Mesodermal cell (in vitro differentiated cells): ENCODE data around the gene LEMD2.

Source experiments
- H3K27ac ChIP-seq: 2 replicates; pipeline ENCODE4 v1.7.0; 2013; ENCODE audit warnings: mild to moderate bottlenecking, low read depth, low read length, moderate library complexity; ENCODE audit not compliant: severe bottlenecking
- H3K36me3 ChIP-seq: 2 replicates; pipeline ENCODE4 v1.7.1; 2013; ENCODE audit warnings: mild to moderate bottlenecking, low read length, moderate library complexity; ENCODE audit not compliant: control insufficient read depth, insufficient read depth
- H3K4me1 ChIP-seq: one replicate; pipeline ENCODE4 v1.7.1; 2013; ENCODE audit warnings: mild to moderate bottlenecking, low read length; ENCODE audit not compliant: insufficient read depth, control insufficient read depth, poor library complexity, severe bottlenecking
- H3K4me3 ChIP-seq: 2 replicates; pipeline ENCODE4 v1.7.0; 2013; ENCODE audit warnings: low read length, control low read depth, mild to moderate bottlenecking; ENCODE audit not compliant: insufficient read depth, poor library complexity, severe bottlenecking; ENCODE audit errors: extremely low read depth
- H3K9me3 ChIP-seq: 2 replicates; pipeline ENCODE4 v1.7.1; 2013; ENCODE audit warnings: mild to moderate bottlenecking, low read length, moderate library complexity; ENCODE audit not compliant: control insufficient read depth
- WGBS, 2 experiments: methylation state at CpG; one replicate each; pipeline ENCODE4 v1.1.5; 2013; ENCODE audit warnings: missing lambda C conversion rate in 2 of 2; ENCODE audit not compliant: insufficient coverage in 2 of 2; 5-methylcytosine and 5-hydroxymethylcytosine counted together

Gene LEMD2

DNA sequence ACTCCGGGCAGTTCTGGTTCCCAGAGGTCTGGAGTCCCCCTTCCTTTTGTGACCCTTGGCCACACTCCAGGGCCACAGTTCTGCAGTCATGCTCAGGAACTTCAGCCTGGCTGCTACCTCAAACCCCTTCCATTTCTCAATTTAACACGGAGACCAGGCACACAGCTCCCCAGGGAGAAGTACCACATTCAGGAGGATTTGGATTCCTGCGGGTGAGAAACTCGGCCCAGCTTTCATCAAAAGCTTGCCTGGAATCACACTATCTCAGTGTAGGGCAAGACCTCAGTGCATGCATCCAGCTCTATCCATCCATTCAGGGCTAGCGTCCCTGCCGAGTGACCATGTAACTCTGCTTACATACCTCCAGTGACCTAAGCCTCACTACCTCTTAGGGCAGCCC is 25.4 kb downstream of the LEMD2 start:
- WGBS, 2 experiments = 80 to 96% methylated on average over 3 of the region's 6 CpGs

DNA sequence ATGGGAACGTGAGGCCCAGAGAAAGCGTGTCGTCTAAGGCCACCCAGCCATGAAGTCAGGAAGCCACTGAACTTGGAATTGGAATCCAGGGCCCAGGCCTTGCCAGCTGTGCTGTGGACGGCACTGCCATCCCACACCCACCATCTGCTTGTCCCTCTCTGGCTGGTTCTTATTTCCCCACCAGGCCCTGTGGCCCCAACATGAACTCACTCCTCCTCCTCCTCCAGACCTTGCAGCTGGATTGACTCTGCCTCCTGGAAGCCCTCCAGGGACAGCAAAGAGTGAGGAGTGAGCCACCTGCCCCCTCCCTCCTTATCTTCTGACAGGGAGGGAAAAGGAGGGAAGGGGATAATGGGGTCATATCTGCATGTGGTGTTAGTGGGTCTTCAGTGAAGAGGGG is 26.2 kb downstream of the LEMD2 start:
- no peaks in the 10 kb centered on the region for H3K9me3 ChIP-seq
- no peaks in the 10 kb centered on the region for H3K4me1 ChIP-seq
- no peaks in the 10 kb centered on the region for H3K36me3 ChIP-seq
- WGBS, 2 experiments = 91 to 93% methylated on average over 3 to 4 of the region's 4 CpGs
- no peak overlapping the region for H3K4me3 ChIP-seq
- H3K27ac ChIP-seq = no peak overlapping the region

More for the DNA sequence above, 25.4 kb downstream of the LEMD2 start:
- H3K9me3 ChIP-seq = no peaks in the 10 kb centered on the region
- no peak overlapping the region for H3K27ac ChIP-seq
- H3K36me3 ChIP-seq = no peaks in the 10 kb centered on the region
- no peak overlapping the region for H3K4me3 ChIP-seq
- no peaks in the 10 kb centered on the region for H3K4me1 ChIP-seq

DNA sequence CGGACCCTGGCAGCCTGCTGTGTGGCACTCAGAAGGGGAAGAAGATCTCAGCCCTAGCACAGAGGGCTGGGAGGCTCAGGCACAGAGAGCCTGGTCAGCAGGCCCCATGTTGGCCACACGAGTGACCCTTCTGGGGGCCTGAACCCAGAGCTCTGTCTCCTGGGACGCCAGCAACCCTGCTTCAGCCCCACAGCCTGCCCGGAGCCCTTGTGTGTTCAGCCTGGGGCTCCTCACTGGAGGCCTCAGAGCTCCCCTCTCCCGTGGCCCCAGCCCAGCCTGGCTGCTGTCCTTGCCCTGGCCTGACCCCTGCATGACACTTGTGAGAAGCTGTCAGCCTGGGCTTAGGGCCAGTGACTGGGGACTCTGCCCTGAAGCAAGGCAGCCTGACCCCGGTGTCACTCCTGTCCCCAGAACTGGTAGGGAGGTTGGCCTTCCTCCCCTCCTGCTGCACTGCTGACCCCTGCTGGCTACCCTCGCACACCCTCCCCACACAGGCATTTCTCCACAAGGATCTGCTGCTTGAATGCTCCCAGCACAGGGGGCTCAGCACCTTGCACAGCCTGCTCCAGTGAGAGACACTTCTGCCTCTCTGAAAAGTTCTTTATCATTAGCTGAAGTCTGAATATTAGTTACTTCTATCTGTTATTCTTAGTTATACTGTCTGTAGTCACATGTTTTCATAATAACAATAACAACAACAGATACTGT is 26.9 kb downstream of the LEMD2 start:
- H3K4me3 ChIP-seq = no peak overlapping the region
- H3K9me3 ChIP-seq = no peaks in the 10 kb centered on the region
- no peaks in the 10 kb centered on the region for H3K36me3 ChIP-seq
- H3K4me1 ChIP-seq = no peaks in the 10 kb centered on the region
- H3K27ac ChIP-seq = no peak overlapping the region
- WGBS, 2 experiments = 69 to 76% methylated on average over 6 of the region's 7 CpGs

DNA sequence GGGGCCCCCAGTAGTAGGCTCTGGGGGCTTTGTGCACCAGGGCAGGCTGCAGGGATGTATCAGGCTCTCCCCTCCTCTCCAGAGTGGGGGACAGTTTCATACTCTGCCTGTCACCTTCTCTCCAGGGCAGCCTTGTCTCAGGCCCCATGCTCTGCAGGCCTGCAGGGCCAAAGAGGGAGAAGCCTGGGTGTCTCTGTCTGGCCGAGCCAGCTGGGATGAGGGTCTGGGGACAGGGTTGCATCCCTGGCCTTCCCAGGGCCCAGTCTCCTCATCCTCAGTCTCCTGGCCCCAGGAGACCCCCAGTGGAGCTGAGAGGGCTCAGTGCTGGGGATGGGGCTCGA is 27.4 kb downstream of the LEMD2 start:
- WGBS, 2 experiments = 100% methylated on average over 1 of the region's 2 CpGs; no CpG with 5 or more reads in 1 of the 2 experiments
- no peaks in the 10 kb centered on the region for H3K9me3 ChIP-seq
- H3K36me3 ChIP-seq = no peaks in the 10 kb centered on the region
- no peaks in the 10 kb centered on the region for H3K4me1 ChIP-seq
- H3K4me3 ChIP-seq = no peak overlapping the region
- H3K27ac ChIP-seq = no peak overlapping the region

DNA sequence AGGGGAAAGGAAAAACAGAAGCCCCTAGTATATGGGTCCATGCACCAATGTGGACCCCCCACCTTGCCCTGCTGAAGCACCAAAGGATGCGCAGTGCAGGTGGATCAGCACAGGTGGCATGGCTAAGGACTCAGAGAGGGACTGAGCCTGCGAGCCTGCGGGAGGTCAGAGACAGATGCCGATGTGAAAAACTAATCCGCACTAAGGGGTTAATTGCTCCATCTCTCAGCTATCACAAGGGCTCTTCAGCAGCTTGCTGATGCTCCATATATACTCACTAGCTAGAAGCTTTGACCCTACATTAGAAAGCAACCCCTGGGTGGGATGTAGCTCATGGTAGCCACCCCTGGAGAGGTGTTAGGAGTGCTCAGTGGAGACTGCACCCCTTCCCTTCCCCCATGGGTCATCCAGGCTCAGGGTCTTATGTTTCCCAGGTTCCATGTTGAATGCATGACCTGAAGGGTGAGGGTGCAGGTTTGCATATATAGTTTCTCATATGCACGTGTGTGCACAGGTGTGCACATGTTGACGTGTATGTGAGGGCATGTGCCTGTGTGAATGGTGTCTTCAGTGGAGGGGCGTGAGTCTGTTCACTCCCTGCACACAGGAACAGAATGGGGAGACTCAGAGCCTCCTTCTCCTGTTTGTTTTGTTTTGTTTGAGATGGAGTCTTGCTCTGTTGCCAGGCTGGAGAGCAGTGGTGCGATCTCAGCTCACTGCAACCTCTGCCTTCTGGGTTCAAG is 28.9 kb downstream of the LEMD2 start:
- 96 to 97% methylated on average over 8 to 9 of the region's 9 CpGs for WGBS, 2 experiments
- H3K9me3 ChIP-seq = no peaks in the 10 kb centered on the region
- no peaks in the 10 kb centered on the region for H3K4me1 ChIP-seq
- no peaks in the 10 kb centered on the region for H3K36me3 ChIP-seq
- H3K27ac ChIP-seq = no peak overlapping the region
- no peak overlapping the region for H3K4me3 ChIP-seq

DNA sequence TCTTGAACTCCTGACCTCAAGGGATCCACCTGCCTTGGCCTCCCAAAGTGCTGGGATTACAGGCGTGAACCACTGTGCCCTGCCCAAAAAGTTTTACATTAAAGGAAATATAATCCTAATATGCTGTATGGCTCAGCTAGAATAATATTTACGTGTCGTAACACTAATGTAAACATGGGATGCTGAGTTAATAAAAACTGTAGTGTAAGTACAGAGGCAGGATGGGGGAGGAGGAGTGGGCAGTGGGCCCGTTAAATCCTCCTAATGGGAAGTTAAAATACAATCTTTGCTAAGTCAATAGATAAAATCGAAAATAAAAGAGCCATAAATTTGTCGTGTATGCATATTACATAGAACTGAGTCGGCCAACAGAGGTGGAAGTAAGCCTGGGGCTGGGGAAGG is 30.1 kb downstream of the LEMD2 start:
- 95 to 100% methylated on average over 3 to 6 of the region's 7 CpGs for WGBS, 2 experiments
- H3K36me3 ChIP-seq = no peaks in the 10 kb centered on the region
- H3K9me3 ChIP-seq = no peaks in the 10 kb centered on the region
- H3K4me3 ChIP-seq = no peak overlapping the region
- no peak overlapping the region for H3K27ac ChIP-seq
- H3K4me1 ChIP-seq = no peaks in the 10 kb centered on the region

DNA sequence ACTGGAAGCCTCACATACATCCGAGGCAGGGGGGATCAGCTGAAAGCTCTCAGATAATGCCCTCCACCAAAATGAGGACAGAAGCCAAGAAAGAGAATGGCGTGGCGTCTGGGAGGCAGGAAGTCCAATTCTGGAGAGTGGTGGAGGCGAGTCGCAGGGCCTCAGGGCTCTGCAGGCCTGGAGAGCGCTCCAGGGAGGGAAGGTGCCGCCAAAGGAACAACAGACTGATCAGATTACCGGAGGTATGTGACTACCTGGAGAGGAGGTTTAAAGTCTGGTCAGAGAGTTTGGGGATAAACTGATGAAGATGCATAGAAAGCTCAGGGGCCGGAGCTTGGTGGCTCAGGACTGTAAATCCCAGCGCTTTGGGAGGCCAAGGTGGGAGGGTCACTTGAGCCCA is 31.0 kb downstream of the LEMD2 start:
- H3K36me3 ChIP-seq = no peaks in the 10 kb centered on the region
- no peaks in the 10 kb centered on the region for H3K9me3 ChIP-seq
- no peak overlapping the region for H3K27ac ChIP-seq
- no peak overlapping the region for H3K4me3 ChIP-seq
- H3K4me1 ChIP-seq = no peaks in the 10 kb centered on the region
- 88 to 93% methylated on average over 7 to 10 of the region's 10 CpGs for WGBS, 2 experiments

DNA sequence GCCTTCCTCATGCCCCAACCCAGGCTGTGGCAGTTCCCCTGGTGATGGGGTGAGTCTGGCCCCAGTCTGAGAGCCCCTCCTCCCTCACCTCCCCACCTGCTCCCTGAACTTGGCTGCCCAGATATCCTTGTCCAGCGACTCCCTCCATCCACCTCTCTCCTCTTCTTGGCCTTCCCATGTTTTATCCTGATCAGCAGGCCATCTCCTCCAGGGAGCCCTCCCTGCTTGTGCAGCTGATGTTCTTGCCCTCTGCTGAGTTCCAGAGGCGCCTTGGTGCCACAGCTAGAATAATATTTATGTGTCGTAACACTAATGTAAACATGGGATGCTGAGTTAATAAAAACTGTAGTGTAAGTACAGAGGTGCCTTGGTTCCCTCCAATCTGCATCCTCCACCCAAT is 31.8 kb downstream of the LEMD2 start:
- H3K36me3 ChIP-seq = no peaks in the 10 kb centered on the region
- H3K9me3 ChIP-seq = no peaks in the 10 kb centered on the region
- H3K27ac ChIP-seq = no peak overlapping the region
- 93% methylated on average over 2 of the region's 3 CpGs; no CpG with 5 or more reads in 1 of the 2 experiments for WGBS, 2 experiments
- H3K4me3 ChIP-seq = no peak overlapping the region
- H3K4me1 ChIP-seq = peaks cover 3% of the 10 kb centered on the region

DNA sequence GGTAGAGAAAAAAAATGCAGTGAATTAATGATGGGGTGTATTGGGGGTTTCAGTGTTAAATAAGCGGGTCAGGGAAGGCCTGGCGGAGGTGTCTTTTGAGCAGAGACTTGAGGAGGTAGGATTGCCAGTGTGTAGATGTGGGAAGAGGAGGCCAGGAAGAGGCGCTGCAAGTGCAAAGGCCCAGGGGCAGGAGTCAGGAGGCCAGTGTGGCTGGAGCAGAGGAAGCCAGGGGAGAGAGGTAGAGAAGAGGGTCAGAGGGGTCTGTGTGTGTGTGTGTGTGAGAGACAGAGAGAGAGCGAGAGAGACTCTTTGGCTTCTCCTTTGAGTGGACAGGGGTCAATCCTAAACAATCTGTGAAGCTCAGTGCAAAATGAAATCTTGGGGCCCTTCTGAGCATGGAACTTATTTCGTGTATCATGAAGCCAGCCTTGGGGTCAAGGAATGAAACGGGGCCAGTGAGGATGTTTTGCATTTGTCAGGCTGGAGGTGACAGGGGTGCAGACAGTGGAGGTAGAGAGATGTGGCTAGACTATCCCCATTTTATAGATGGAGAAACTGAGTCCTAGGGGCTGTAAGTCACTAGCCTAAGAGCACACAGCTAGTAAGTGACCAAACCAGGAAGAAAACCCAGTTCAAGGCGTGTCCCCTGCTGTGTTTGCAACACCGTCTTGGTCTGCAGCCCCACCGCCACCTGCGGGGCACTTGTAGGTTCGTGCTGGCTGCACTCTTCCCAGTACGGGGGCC is 32.5 kb downstream of the LEMD2 start:
- Histone ChIP-seq H3K4me3 (no peak overlapping the region), H3K9me3 (no peaks in the 10 kb centered on the region), H3K36me3 (no peaks in the 10 kb centered on the region), H3K4me1 (peaks cover 3% of the 10 kb centered on the region), H3K27ac (no peak overlapping the region)
- 76 to 89% methylated on average over 12 of the region's 12 CpGs for WGBS, 2 experiments

DNA sequence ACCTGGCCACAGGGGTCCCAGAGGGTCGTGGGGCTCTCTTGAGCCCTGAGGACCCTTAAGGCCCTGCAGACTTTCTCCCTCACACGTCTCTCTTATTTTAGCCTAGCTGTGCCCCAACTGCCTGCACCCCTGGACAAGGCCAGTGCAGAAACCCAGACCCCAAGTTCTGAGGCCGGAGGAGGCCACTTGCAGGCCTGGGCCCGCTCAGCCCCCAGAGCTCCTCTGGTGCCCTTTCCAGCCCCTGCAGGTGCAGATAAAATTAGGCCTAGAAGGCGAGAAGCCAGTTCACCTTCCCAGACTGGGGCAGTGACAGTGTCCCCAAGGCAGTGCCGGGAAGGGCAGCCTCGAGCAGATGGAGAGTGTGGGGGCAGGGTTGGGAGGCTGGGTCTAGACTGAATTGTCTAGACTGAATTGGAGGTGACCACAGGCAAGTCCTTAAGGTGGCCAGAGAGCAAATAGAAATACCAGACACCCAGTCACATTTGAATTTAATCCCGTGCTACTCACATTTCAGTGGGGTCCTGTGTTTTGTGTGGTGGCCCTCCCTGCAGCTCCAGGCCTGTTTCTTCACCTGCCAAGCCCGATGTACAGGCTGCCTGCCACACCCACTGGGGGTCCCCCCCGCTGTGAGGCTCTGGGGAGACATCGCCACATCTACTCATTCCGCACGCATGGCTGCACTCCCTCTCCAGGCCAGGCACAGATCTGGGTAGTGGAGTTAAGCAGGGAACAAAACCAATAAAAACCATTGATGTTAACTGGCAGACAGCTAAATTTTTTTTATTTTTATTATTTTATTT is 33.7 kb downstream of the LEMD2 start:
- Histone ChIP-seq H3K4me1 (peaks cover 6% of the 10 kb centered on the region), H3K27ac (no peak overlapping the region), H3K9me3 (no peaks in the 10 kb centered on the region), H3K4me3 (no peak overlapping the region), H3K36me3 (no peaks in the 10 kb centered on the region)
- WGBS, 2 experiments = 80 to 84% methylated on average over 7 to 10 of the region's 13 CpGs
